HL-60/S4 treated with phorbol 12-myristate 13-acetate at 8.2 ng/mL for 4 days and 3 days (cell line): Measurements from ENCODE around the gene RBM12.

Source experiments
- in situ Hi-C: fragments of 300-500 bp; cut with MboI; formaldehyde crosslinking; loops from 2 replicates; pipeline ENCODE4 v1.15.0; 2022; ENCODE audit warnings: low sequenced_read_pairs

RBM12 gene

GRCh38 chr20:35602851-35603495, 61.7 kb downstream of the RBM12 start:
- in situ Hi-C loops, result no loop called here

DNA sequence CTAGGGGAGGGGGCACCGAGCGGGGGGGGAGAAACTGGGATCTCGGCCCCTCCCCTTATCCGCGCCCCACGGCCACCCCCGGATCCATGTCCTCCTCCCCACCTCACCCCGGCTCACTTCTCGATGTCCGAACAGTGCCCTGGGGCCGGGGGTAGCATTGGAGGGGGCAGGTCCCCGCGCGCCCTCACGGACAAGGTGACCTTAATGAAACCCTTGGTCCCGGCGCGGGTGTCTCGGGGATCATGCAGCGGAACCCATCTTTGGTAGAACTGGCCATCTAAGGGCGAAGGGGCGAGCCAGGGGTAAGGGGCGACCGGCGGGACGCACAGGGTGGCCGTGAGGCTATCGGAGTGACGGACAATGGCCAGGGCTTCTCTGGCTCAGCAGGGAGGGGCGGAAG, 62.7 kb downstream of the RBM12 start:
- in situ Hi-C loops, result no loop called here

DNA sequence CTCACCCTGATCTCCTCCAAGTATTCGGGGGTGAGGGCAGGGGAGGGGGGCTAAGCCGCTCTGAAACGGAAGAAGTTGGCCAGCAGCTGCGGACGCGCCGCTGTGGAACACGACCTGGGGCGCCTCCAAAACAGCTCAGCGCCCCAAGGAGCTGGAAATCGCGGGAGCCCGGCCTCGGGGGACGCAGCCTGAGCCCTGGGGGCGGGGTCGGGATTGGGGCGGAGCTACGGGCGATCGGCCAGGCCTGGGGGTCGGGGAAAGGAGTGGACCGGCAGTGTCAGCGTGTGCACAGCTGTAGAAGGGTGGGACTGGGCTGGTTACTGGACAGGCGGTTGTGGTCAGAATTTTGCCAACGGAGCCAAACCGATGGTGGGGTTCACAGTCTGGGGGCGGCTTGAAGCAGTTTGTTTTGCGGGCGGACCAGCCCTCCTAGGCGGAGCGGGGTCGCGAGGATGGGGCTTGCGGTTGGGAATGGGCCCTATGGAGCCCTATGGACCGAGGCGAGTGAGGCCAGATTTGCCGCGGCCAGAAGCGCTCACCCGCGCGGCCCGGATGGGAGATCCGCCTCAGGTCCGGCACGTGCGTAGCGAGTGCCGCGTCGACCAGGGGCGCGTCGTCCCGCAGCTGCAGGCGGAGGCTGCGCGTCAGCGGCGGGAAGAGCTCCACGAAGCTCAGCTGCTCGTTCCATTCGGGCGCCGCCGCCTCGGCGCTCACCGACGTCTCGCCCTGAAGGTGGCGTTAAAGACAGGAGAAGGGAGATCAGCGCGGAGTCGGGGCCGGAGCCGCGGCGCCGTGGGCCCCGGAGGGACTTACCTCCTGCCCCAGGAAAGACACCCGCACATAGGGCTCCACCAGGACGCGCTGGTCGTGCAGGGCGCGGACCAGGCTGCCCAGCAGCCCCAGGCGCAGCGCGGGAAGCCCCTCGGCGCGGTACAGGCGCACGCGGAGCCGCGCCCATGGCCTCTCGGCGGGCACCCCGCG, 63.4 kb downstream of the RBM12 start:
- in situ Hi-C loops, result no loop called here

DNA sequence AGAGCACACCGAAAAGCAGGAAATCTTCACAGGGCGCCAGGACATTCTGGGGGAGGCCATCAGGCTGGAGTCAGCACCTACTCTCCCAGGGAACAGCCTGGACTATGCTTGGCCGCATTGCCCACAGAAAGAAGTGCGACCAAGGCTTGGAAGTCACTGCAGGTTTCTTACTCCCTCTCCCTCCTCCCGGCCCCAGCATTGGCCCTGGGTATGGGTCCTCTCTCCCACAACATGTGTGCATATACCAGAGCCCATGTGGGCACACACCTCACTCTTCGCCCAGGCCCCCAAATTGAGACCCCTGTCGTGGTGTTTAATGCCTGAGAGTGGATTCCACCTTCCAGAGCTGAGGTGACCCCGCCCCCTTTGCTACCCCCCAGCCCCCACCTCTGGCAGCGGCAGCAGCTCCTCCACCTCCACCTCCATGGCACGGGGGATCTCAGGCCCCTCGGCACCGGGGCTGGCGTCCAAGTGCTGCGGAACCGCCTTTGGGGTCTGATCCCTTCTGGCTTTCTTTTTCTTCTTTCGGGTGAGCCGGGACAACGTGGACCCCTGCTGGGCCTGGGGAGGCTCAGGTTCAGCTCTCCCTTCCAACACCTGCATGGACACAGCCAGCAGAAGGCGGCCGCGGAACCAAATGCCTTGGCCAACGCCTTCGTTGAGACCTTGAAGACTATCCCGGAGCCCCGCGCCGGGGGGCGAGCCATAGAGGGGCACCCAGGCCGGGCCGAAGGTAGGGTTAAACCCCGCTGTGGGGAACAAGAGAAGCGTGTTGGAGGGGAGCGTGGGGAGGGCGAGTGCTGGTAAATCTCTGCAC, 64.3 kb downstream of the RBM12 start:
- in situ Hi-C loops, result no loop called here

DNA sequence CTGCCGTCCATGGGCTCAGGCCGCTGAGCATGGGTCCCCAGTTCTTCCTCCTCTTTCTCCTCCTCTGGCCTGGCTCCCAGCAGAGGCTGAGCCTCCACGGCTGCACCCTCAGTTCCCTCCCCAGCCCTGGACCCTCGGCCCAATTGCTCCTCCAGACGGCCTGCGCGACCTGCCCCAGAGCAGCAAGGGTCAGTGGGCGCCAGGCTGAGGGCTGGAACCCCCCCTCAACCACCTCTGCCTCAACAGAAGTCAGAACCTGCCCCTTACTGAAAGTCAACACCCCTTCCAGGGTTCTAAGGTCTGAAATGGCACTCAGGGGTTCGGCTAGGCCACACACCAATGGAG, 65.0 kb downstream of the RBM12 start:
- in situ Hi-C loops, result no loop called here
